Tibial nerve (tissue), 4 donors: ENCODE measurements around the gene TMEM271.

Experiments used
- EP300 ChIP-seq, 2 donors: sonication (generic); formaldehyde crosslinking; IDR thresholded peaks; one replicate each; pipeline ENCODE4 v1.6.1; 2017; ENCODE audit warnings: antibody characterized with exemption in 2 of 2, mild to moderate bottlenecking in 1 of 2
- POLR2A ChIP-seq, 2 donors: fragments of 450-650 bp; IDR thresholded peaks; one replicate each; pipeline ENCODE4 v1.6.1; 2017; ENCODE audit warnings: antibody characterized with exemption in 2 of 2, mild to moderate bottlenecking in 2 of 2, moderate library complexity in 2 of 2
- TF ChIP-seq, protein P1 (sequence below), 5 experiments: fragments of 200-600 bp in 3 of 5; fragments of 450-650 bp in 2 of 5; sonication (generic) in 3 of 5; IDR thresholded peaks; one replicate each; pipeline ENCODE4 v1.5.1; 2016 to 2019; ENCODE audit warnings: antibody characterized with exemption in 5 of 5, mild to moderate bottlenecking in 3 of 5, moderate library complexity in 2 of 5

DNA sequence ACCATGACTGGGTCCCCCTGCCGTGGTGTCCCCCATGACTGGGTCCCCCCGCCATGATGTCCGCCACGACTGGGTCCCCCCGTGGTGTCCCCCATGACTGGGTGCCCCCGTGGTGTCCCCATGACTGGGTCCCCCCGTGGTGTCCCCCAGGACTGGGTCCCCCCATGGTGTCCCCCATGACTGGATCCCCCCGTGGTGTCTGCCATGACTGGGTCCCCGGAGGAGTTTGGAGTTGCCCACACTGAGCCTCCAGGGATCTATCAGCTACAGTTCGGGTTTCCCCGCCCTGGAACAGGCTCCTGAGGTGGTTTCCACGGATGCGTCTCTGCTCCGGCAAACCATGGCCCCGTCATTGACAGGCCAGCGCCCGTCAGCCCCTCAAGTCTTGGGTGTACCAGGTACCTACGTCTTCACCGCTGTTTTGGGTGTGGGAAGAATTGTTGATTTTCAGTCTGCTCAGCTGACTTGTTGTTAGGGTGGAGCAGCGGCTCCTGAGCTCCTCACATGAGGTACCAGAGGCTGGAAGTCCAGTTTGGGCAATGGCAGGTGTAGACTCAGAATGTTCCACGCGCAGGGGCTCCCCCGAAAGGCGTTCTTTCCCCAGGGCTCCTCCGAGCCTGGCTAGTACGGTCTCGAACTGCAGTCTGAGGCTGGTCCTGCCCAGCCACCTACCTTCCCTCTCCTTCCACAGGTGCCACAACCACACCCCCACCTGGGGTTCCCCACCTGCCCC is 41.0 kb upstream of the TMEM271 start:
- TF ChIP-seq POLR2A (IDR thresholded peaks at IDR 0.05) (no peak), EP300 (IDR thresholded peaks at IDR 0.05) (no peak)
- TF ChIP-seq, protein P1, sequence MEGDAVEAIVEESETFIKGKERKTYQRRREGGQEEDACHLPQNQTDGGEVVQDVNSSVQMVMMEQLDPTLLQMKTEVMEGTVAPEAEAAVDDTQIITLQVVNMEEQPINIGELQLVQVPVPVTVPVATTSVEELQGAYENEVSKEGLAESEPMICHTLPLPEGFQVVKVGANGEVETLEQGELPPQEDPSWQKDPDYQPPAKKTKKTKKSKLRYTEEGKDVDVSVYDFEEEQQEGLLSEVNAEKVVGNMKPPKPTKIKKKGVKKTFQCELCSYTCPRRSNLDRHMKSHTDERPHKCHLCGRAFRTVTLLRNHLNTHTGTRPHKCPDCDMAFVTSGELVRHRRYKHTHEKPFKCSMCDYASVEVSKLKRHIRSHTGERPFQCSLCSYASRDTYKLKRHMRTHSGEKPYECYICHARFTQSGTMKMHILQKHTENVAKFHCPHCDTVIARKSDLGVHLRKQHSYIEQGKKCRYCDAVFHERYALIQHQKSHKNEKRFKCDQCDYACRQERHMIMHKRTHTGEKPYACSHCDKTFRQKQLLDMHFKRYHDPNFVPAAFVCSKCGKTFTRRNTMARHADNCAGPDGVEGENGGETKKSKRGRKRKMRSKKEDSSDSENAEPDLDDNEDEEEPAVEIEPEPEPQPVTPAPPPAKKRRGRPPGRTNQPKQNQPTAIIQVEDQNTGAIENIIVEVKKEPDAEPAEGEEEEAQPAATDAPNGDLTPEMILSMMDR (IDR thresholded peaks at IDR 0.05): no peak
